ENCODE data around the gene DAZAP2.

The DAZAP2 gene

GRCh38 chr12:51275088-51275487 is 36.5 kb downstream of the DAZAP2 start:
- Histone ChIP-seq H3K9ac (ENCODE audit: low read depth, low read length, poor library complexity, severe bottlenecking) (no peak overlapping the region), H3K27me3 (ENCODE audit: insufficient read depth, low read length, poor library complexity, severe bottlenecking) (no peaks in the 10 kb centered on the region), H3K4me1 (ENCODE audit: insufficient read depth, low read length, poor library complexity, severe bottlenecking) (peaks cover 8% of the 10 kb centered on the region), H3K79me2 (ENCODE audit: insufficient read depth, low read length) (peaks cover 8% of the 10 kb centered on the region; the same call in 1 of the 2 replicates), H3F3A (ENCODE audit: low read depth) (no peaks in the 10 kb centered on the region), H3K4me2 (ENCODE audit: low read depth, low read length, poor library complexity, severe bottlenecking) (no peak overlapping the region), H3K9me3 (ENCODE audit: insufficient read depth, low read depth, low read length) (no peaks in the 10 kb centered on the region), H3K36me3 (ENCODE audit: insufficient read depth, low read length) (no peaks in the 10 kb centered on the region), H2AFZ (ENCODE audit: low read length) (no peak overlapping the region), H3K9me2 (replicated peaks; ENCODE audit: low read depth, low read length) (no peaks in the 10 kb centered on the region), H3K4me3 (ENCODE audit: low read length, poor library complexity, severe bottlenecking) (no peak overlapping the region), H4K20me1 (ENCODE audit: insufficient read depth, low read length, poor library complexity, severe bottlenecking) (no peaks in the 10 kb centered on the region)
- TF ChIP-seq CTCF (conservative IDR thresholded peaks at IDR 0.05; ENCODE audit: low read length) = no peak
- TF ChIP-seq EZH2phosphoT487 (IDR thresholded peaks at IDR 0.05; ENCODE audit: borderline replicate concordance) = no peak

- H3K27me3 ChIP-seq (ENCODE audit: insufficient read depth, low read length, poor library complexity, severe bottlenecking) = no peaks in the 10 kb centered on the region
- no peaks in the 10 kb centered on the region for H3K9me2 ChIP-seq (replicated peaks; ENCODE audit: low read depth, low read length)
- H4K20me1 ChIP-seq (ENCODE audit: insufficient read depth, low read length, poor library complexity, severe bottlenecking) = no peaks in the 10 kb centered on the region
- peaks cover 21% of the 10 kb centered on the region; the same call in 1 of the 2 replicates for H3K36me3 ChIP-seq (ENCODE audit: insufficient read depth, low read length)
- H3F3A ChIP-seq (ENCODE audit: low read depth) = no peaks in the 10 kb centered on the region
- H3K9me3 ChIP-seq (ENCODE audit: insufficient read depth, low read depth, low read length) = no peaks in the 10 kb centered on the region
- no peak overlapping the region for H2AFZ ChIP-seq (ENCODE audit: low read length)
- H3K4me1 ChIP-seq (ENCODE audit: insufficient read depth, low read length, poor library complexity, severe bottlenecking) = no peaks in the 10 kb centered on the region
- TF ChIP-seq CTCF (conservative IDR thresholded peaks at IDR 0.05; ENCODE audit: low read length) = no peak
- no peak for TF ChIP-seq EZH2phosphoT487 (IDR thresholded peaks at IDR 0.05; ENCODE audit: borderline replicate concordance)
- no peak overlapping the region for H3K4me2 ChIP-seq (ENCODE audit: low read depth, low read length, poor library complexity, severe bottlenecking)
- H3K9ac ChIP-seq (ENCODE audit: low read depth, low read length, poor library complexity, severe bottlenecking) = no peak overlapping the region
- H3K4me3 ChIP-seq (ENCODE audit: low read length, poor library complexity, severe bottlenecking) = no peak overlapping the region
- H3K79me2 ChIP-seq (ENCODE audit: insufficient read depth, low read length) = no peaks in the 10 kb centered on the region
These were observed 42.7 kb downstream of the DAZAP2 start for GRCh38 chr12:51281202-51281924.

GRCh38 chr12:51285843-51286242 is 47.2 kb downstream of the DAZAP2 start:
- TF ChIP-seq EZH2phosphoT487 (IDR thresholded peaks at IDR 0.05; ENCODE audit: borderline replicate concordance) (no peak), CTCF (conservative IDR thresholded peaks at IDR 0.05; ENCODE audit: low read length) (no peak)
- H3F3A ChIP-seq (ENCODE audit: low read depth) = no peaks in the 10 kb centered on the region
- H3K4me1 ChIP-seq (ENCODE audit: insufficient read depth, low read length, poor library complexity, severe bottlenecking) = no peaks in the 10 kb centered on the region
- H3K4me2 ChIP-seq (ENCODE audit: low read depth, low read length, poor library complexity, severe bottlenecking) = no peak overlapping the region
- H4K20me1 ChIP-seq (ENCODE audit: insufficient read depth, low read length, poor library complexity, severe bottlenecking) = no peaks in the 10 kb centered on the region
- no peaks in the 10 kb centered on the region for H3K79me2 ChIP-seq (ENCODE audit: insufficient read depth, low read length)
- H2AFZ ChIP-seq (ENCODE audit: low read length) = no peak overlapping the region
- H3K4me3 ChIP-seq (ENCODE audit: low read length, poor library complexity, severe bottlenecking) = no peak overlapping the region
- H3K9me3 ChIP-seq (ENCODE audit: insufficient read depth, low read depth, low read length) = no peaks in the 10 kb centered on the region
- no peaks in the 10 kb centered on the region for H3K27me3 ChIP-seq (ENCODE audit: insufficient read depth, low read length, poor library complexity, severe bottlenecking)
- H3K9me2 ChIP-seq (replicated peaks; ENCODE audit: low read depth, low read length) = no peaks in the 10 kb centered on the region
- H3K9ac ChIP-seq (ENCODE audit: low read depth, low read length, poor library complexity, severe bottlenecking) = no peak overlapping the region
- peaks cover 23% of the 10 kb centered on the region; the same call in 1 of the 2 replicates for H3K36me3 ChIP-seq (ENCODE audit: insufficient read depth, low read length)
